Left colon (tissue), 2 donors: Measurements from ENCODE around the gene DGKD. TPM values are rescaled to one million over a fixed set of nuclear protein-coding genes. Genes with fewer than 3 reads are reported as not detected.
A peak's percentile ranks its signal among the peaks of the same experiment; 100 is the strongest.
"Not testable (repeated sequence)": the region's sequence is repeated elsewhere in the genome, so short reads cannot be mapped to it uniquely, and the experiment has no call there.

ENCODE experiments used
- ATAC-seq: fragments of 200-7000 bp; cut with Tn5 transposase; one replicate; pipeline ENCODE4 v1.9.1; 2020; ENCODE audit warnings: mild to moderate bottlenecking, moderate library complexity
- DNase-seq, 2 donors: peaks; one replicate each; pipeline ENCODE4 v3.0.0-alpha.2; 2020
- intact Hi-C, 2 donors: fragments of 100-400 bp; cut with DNase I in 1 of 2; cut with micrococcal nuclease in 1 of 2; formaldehyde crosslinking; loops; one replicate each; pipeline versions ENCODE4 v1.11.2 to v1.14.0; 2022; cut with DNase I, micrococcal nuclease
- total RNA-seq, 2 donors: library from RNA; stranded (reverse); fragmentation: NEBNext Ultra II Directional; extraction: Animal tissue kit (Norgen Biotek cat#: 25700); gene quantifications; one replicate each; pipeline ENCODE4 v1.2.1, GENCODE V29; 2021
- donor health status: DM: no; HTN: no; CAD: no.
- donor health status: DM: yes; HTN: yes; CAD: no.

The DGKD gene
- total RNA-seq, 2 donors from 2014 or later, result 91.3 to 93.2 TPM

DNA sequence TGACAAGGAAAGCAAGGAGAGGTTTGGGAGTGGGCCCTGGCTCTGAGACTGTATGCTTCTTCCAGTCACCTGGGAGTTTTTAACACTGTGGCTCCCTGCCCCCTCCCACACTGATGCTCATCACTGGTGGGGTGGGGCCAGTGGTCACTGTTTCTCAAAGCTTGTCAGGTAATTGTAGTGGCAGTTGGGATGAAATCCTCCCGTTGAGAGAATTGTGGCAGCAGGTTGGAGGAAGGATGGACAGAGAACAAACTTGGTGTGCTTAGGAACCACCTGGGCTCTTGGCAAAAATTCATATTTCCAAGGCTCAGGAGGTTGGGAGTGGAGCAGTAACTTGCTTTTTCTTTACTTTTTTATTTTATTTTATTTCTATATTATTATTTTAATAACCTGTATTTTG, 25.1 kb downstream of the DGKD start:
- ATAC-seq, result no peak
- no peak for DNase-seq
- intact Hi-C loops, result no loop called here

DNA sequence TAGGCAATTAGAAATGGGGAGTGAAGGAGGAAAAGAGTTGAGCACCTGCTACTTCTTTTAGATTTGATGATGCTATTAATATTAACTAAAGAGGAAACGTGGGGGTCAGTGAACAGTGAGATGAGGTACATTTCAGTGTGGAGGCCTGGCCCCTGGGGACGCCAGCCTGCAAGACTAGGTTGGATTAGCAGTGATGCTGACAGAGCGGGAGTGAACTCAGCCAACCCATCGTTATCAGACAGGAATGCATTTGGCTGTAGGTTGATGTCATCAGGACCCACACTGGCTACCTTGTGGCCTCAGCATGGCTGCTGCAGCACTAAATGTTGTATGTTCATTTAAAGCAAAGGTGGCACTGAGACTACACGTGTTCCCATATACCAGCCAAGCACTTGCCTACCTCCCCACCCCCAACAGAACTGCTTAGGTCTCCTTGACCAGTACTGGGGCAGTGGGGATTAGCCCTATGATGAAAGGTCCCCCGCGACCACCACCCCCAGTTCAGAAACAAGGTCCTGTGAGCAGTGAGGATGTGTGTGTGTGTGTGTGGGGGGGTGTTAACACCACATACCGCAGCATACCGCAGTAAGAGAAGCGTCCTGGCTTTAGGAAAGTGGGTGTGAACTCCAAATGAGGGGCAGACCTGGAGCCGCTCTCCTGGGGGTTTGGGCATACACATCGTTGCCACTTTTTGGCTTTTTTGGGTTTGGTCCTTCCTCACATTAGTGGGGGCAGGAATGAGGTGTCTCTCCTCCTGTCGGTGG, 26.0 kb downstream of the DGKD start:
- DNase-seq (no peak), ATAC-seq (peak; percentile 6)
- intact Hi-C loops, result no loop called here

DNA sequence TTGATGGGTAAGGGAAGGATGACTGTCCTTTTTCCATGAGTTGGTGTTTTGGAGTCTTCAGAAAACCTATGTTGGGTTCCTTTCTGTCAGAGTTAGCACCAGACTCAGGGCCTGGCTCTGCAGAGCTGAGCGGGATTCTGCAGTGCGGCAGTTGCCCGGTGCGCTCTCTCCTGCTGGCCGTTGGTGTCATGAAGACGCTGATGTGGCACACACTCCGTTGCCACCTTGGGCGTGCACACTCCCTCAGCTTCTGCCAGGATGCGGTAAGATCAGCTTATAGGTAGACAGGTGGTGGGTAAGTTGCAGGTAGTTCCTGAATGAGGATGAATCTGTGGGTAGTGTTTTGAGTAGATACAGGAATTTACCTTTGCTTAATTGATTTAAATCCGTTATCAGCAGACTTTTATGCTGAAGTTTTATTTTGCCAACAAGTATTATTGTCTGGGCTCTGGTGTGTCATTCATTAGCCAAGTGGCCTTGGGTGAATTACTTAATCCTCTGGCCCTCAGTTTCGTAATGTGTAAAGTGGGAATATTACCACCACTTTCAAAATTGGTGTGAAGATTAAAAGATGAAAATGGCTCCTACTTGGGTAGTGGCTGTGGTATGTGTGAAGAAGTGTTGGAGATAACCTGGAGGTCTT, 26.8 kb downstream of the DGKD start:
- intact Hi-C loops, result no loop called here
- no peak for ATAC-seq
- no peak for DNase-seq

DNA sequence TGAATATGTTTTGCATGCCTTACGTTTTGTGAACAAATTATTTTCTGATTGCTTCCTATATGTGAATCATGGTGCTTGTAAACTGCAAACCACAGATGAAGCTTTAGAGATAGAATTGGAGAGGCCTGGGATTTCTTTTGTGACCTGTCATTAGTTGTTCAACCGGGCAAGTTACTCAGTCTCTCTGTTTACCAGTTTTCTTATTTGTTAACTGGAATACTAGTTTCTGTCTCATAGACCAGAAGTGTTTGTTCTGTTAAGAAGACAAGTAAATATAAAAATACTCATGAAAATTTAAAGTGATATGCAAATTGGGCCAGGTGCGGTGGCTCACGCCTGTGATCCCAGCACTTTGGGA, 27.3 kb downstream of the DGKD start:
- intact Hi-C loops, result no loop called here
- no peak for DNase-seq
- no peak for ATAC-seq

DNA sequence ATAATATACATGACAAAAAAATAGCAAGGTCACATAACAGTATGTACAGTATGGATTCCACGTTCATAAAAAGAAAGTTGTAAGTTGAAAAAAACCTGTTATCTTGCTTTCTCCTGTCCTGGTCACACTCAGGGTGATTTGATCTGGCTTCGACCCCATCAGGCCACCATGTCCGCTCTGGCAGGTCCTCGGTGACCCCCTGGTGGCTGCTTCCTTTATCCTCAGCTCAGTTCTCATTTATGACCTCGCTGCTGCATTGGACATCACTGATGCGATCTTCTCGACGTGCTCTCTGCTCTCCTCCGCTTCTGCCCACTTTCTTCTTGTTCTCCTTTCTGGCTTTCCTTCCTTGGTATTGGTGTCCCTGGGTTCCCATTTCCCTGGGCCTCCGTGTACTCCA, 29.7 kb downstream of the DGKD start:
- DNase-seq (no peak), ATAC-seq (no peak)
- intact Hi-C loops, result no loop called here

DNA sequence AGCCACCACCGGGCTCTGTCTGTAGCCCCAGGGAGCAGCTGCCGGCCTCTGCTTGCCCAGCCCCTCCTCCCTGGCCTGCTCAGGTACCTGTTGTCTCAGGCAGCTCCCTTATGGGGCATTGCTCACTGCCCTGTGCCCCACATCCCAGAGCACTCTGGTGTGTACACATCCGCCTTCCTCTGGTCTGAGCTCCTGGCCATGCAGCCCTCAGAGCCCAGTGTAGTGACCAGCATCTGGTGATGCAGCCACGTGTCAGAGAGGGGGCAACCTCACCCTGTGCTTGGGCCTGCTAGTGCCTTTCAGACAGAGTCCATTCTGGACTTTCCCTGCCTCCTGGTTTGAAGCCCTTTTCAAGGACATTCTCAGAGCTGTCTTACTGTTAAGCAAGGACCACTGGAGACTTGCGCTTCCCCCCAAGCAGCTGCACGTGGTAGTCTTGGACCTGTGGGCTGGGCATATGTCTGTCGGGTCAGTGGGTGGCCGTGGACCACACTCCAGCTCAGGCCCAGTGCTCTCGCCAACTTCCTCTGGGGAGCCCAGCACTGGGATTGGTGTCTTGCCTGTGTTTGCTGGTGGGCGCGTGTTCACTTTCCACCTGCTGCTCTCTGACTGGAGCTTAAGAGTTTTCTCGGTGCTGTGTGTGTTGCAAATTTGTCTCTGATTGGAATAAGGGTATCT, 30.7 kb downstream of the DGKD start:
- DNase-seq (no peak), ATAC-seq (peak; percentile 19)
- intact Hi-C loops, result no loop called here

DNA sequence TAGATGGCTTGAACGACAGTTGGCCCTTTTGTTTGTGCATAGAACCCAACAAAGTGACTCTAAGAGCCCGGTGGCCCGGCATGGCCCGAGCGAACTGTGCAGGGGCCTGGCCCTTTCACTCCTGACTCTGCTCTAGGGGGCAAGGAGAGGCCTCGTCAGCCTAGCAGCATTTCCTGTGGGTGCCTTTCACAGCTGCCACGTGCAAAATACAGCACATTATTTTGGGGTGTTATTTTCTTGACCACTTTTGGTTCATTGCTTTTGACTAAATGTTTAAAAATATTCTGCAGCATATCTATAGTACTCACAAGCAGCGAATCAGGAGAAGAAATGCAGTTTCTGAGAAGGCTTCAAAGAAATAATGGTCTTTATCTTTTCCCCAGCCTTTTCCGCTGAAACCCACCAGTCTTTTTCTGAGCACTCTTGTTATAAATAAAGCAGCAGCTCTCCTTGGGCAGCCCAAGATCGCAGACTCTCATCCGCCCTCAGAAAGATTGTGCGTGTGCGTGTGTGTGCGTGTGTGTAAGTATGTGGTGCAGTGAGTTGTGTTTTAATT, 31.3 kb downstream of the DGKD start:
- intact Hi-C loops, result no loop called here
- DNase-seq (no peak), ATAC-seq (peak; percentile 24)

DNA sequence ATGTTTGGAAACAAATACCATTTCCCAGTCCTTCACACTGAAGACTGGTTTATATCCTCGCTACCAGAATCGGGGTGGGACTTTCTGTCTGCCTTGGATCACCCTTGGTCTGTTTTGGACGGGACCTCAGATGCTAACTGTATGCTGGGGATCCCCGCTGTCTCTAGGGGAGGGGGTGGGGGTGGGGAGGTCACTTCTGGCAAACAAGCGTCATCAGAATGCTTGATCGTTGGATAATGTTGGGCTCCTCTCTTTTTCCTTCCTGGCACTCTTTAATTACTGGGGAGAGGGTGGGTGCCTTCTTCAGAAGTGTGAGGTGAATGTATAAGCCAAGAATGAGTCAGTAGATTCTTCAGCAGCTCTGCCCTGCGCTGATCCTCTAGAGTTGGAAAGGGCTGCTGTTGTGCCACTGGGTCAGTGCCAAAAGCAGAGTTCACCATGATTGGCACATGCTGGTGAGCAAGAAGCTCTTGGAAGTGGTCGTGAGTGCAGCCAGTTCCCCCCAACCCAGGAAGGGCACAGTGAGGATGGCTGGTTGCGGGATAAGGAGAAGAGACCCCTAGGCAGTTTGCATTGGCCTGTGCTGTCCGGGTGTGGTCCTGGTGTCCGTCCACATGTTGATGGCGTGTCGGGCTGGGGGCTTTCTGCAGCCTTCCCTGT, 32.2 kb downstream of the DGKD start:
- intact Hi-C loops, result no loop called here
- DNase-seq (no peak), ATAC-seq (no peak)

DNA sequence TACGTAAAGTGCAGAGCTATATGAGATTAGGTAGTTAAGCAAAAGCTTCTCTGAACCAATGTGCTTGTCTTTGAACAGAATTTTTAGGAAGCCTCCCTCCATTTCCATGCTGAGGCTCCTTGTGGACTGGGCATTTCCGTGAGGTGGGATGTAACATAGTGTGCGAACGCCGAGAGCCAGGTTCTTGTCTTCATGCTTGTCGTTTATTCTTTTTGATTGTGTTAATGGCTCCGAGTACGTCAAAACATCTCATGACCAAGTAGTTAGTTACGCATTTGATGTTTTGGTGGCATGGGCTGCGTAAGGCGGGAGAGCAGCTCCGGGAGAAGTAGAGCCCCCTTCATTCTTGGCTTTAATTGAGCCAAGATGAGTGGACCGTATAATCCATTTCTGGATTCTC, 32.9 kb downstream of the DGKD start:
- DNase-seq (no peak), ATAC-seq (no peak)
- intact Hi-C loops, result no loop called here

DNA sequence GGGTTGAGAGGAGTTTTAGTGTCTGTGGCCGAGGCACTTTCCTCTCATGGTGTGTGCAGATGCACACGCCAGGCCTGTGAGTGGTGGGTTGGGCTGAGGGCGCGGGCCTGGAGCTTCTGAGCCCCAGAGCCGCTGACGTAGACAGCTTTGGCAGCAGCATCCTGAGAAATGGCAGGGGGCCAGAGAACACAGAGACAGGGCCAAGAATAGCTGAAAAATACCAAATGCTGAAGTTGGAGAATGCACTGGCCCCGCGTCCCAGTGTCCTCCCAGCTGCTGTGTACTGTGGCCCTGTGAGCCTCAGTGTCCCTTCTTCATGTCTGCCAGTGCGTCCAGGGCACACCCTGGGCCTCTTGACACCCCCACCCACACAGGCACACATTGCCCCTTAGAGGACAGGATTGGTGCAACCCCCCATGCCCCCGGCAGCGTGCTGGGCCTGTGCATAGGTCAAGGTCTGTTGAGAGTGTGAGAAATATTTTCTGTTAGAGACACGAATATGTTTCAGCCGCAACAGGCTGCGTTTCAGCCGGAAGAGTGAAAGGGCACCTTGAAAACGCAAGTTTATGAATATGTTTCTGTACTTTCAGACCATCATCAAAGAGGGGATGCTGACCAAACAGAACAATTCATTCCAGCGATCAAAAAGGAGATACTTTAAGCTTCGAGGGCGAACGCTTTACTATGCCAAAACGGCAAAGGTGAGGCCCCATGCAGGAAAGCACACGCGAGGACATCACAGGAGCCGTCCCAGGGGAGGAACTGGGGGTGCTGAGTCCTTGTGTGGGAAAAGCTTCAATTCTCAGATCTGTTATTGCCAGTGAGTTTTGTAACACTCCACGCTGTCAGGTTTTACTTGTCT, 33.6 kb downstream of the DGKD start:
- ATAC-seq (peak; percentile 37), DNase-seq (peak; percentile 61 to 80)

DNA sequence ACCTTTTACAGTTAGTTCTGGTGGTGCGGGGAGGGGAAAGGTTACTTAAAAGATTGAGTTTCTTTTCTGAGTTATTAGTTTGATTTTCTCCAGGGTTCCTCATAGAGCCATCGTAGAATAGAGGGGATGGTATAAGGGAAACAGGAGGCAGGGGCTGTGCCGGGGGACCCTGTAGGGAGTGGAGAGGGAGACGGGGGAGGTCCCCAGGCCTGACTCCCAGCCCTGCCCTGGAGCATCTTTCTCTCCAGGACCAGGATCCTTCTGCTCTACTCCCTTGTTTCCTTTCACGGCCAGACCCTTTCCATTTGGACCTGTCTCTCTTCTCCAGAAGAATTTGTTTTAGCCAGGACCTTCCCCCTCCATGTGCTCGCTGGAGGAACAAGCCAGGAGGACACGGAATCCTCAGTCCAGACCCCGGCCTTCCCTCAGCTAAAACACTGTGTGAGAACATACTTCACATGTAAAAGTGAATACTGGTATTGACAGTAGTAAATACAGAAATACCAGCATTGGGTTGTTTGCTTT, 35.4 kb downstream of the DGKD start:
- ATAC-seq, result no peak
- intact Hi-C loops, result no loop called here
- DNase-seq, result no peak

More for the DNA sequence above, 33.6 kb downstream of the DGKD start:
- intact Hi-C loops, result no loop called here

DNA sequence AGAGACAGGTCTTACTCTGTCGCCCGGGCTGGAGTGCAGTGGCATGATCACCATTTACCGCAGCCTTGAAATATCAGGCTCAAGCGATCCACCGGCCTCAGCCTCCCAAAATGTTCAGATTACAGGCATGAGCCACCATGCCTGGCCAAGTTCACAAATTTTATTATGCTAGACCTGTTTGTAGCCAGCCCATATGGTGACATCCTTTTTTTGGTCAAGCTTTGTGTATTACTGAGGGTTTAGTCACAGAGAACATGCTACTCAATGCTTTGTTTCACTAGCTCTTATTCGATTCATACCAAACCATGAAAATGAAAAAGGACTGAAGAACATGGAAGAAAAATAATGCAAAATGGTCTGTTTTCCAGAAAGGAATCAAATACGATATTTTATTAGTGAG, 41.4 kb downstream of the DGKD start:
- ATAC-seq (no peak), DNase-seq (no peak)
- intact Hi-C loops, result no loop called here

DNA sequence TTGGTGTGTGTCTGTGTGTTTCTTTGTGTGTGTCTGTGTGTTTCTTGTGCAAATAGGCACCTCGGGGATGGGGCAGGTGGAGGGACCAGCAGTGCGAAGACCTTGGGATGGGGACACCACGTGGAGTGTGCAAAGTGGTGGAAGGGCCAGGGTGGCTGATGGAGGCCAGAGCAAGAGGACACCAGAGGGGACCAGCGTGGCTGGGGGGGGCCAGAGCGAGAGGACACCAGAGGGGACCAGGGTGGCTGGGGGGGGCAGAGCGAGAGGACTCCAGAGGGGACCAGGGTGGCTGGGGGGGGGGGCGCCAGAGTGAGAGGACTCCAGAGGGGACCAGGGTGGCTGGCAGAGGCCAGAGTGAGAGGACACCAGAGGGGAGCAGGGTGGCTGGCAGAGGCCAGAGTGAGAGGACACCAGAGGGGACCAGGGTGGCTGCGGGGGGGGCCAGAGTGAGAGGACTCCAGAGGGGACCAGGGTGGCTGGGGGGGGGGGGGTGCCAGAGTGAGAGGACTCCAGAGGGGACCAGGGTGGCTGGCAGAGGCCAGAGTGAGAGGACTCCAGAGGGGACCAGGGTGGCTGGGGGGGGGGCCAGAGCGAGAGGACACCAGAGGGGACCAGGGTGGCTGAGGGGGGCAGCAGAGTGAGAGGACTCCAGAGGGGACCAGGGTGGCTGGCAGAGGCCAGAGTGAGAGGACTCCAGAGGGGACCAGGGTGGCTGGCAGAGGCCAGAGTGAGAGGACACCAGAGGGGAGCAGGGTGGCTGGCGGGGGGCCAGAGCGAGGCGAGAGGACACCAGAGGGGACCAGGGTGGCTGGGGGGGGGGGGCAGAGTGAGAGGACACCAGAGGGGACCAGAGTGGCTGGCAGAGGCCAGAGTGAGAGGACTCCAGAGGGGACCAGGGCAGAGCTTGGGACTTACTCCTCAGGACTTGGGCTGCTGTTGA, 42.7 kb downstream of the DGKD start:
- intact Hi-C loops, DNase-seq, ATAC-seq: not testable (repeated sequence)

DNA sequence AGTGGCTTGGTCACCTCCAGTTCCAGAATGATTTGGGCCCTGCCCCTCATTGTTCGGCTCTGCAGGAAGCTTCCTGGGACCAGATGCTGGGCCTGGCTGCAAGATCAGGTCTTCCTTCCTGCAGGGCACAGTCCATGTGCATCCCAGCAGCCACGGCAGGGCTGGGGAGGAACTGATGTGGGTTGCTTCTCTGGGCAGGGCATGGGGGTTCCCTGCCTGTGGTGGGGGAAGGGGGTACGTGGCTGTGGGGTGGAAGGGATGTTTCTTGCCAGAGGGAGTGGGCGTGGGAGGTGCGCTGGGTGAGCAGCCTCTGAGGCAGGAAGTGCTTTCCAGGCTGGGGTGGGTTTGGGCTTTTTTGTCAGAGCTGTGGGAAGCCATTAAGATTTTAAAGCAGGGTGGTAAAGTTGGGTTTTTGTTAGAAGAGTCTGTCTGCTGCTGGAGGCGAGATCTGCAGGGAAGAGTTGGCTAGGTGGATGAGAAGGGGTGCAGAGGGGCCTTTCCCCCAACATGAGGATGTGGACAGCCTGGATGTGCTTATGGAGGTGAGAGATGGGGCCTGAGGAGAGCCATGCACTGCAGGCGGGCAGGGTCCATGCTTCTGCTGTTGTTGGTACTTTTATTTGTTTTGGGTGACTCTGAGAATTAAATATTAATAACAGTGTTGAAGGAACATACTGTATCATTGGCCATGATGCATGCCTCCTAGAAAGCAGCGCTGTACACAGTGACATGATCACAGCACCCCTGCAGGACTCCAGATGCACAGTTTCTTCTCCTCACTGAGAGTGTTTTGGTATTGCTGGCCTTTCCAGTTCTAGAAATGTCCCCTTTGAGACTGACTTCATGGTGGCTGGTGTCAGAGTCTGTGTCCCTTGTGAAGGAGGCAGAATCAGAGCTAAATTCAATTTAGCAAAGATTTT, 45.3 kb downstream of the DGKD start:
- ATAC-seq (no peak), DNase-seq (no peak)
- intact Hi-C loops, result no loop called here

DNA sequence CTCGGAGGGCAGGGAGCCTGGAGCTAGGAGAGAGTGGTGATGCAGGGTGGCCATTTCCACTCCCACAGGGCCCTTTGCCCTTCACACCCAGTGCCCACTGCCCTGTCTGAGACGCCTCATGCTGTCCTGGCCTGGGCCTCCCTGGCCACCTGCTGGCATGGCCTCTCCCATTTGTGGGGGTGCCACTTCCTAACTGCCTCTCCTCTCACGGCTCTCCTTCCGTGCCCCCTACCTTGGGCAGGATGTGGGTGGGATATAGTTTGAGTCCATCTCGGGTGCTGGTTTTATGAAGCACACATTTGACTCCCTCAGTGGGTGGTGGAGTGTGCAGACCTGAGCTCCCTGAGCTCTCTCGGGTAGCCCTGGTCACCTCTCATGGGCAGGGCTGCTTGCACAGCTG, 46.0 kb downstream of the DGKD start:
- intact Hi-C loops, result no loop called here
- DNase-seq, result no peak
- no peak for ATAC-seq

DNA sequence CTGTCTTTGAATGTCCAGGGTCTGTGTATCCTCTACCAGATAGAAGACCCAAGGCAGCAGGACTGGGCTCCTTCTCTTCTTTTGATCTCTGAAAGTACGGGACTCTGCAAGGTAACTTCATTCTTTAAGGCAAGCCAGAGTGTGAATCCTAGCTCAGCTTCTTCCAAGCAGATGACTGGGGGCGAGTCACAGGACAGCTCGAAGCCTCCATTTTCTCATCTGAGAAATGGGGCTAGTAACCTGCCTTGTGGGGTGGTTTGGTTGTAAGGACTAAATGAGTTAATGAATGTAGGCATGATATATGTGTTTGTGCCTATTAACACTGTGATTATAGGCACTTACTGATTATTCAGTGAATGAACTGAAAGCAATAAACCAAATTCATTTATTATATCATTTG, 46.7 kb downstream of the DGKD start:
- no peak for DNase-seq
- intact Hi-C loops, result no loop called here
- no peak for ATAC-seq
